Parathyroid adenoma (tissue), 2 donors: ENCODE measurements around the gene HASPIN.

Source experiments
- H2AFZ ChIP-seq: fragments of 300-600 bp; sonication (generic); one replicate; pipeline ENCODE4 v1.7.0; 2017; ENCODE audit warnings: antibody characterized with exemption, mild to moderate bottlenecking
- H3K27ac ChIP-seq: fragments of 300-600 bp; sonication (generic); one replicate; pipeline ENCODE4 v1.7.0; 2017
- H3K27me3 ChIP-seq: fragments of 300-600 bp; sonication (generic); one replicate; pipeline ENCODE4 v1.7.0; 2017; ENCODE audit warnings: low read length; ENCODE audit not compliant: control insufficient read depth, insufficient read depth
- H3K36me3 ChIP-seq: fragments of 300-600 bp; sonication (generic); one replicate; pipeline ENCODE4 v1.7.0; 2017; ENCODE audit warnings: low read length; ENCODE audit not compliant: control insufficient read depth, insufficient read depth
- H3K4me1 ChIP-seq: fragments of 300-600 bp; sonication (generic); one replicate; pipeline ENCODE4 v1.7.0; 2017; ENCODE audit warnings: control low read depth
- H3K4me2 ChIP-seq: fragments of 300-600 bp; sonication (generic); one replicate; pipeline ENCODE4 v1.7.0; 2017; ENCODE audit warnings: low read length
- H3K4me3 ChIP-seq: fragments of 300-600 bp; sonication (generic); one replicate; pipeline ENCODE4 v1.7.0; 2017; ENCODE audit warnings: low read depth, low read length
- H3K79me2 ChIP-seq: fragments of 300-600 bp; sonication (generic); one replicate; pipeline ENCODE4 v1.7.0; 2017; ENCODE audit warnings: control low read depth
- H3K9ac ChIP-seq: fragments of 300-600 bp; sonication (generic); one replicate; pipeline ENCODE4 v1.7.0; 2017; ENCODE audit warnings: mild to moderate bottlenecking
- H3K9me3 ChIP-seq: fragments of 300-600 bp; sonication (generic); one replicate; pipeline ENCODE4 v1.7.0; 2017; ENCODE audit warnings: low read length; ENCODE audit not compliant: control insufficient read depth
- CTCF ChIP-seq: fragments of 300-600 bp; sonication (generic); IDR thresholded peaks from one replicate; pipeline ENCODE4 v1.7.0; 2017; ENCODE audit warnings: antibody characterized with exemption, mild to moderate bottlenecking
- donor health status: primary hyperparathyroidism.

Gene HASPIN

GRCh38 chr17:3771140-3771539 lies 47.4 kb downstream of the HASPIN start:
- Histone ChIP-seq H3K4me1 (no peaks in the 10 kb centered on the region), H2AFZ (no peak overlapping the region), H3K36me3 (no peaks in the 10 kb centered on the region), H3K79me2 (no peaks in the 10 kb centered on the region), H3K9ac (no peak overlapping the region), H3K4me3 (no peak overlapping the region), H3K27ac (no peak overlapping the region), H3K4me2 (no peak overlapping the region), H3K27me3 (no peaks in the 10 kb centered on the region), H3K9me3 (no peaks in the 10 kb centered on the region)
- TF ChIP-seq CTCF = no peak

GRCh38 chr17:3772764-3773163 lies 49.1 kb downstream of the HASPIN start:
- Histone ChIP-seq H3K4me2 (no peak overlapping the region), H3K27ac (no peak overlapping the region), H3K79me2 (no peaks in the 10 kb centered on the region), H3K4me3 (no peak overlapping the region), H3K4me1 (no peaks in the 10 kb centered on the region), H3K36me3 (no peaks in the 10 kb centered on the region), H3K27me3 (no peaks in the 10 kb centered on the region), H3K9me3 (no peaks in the 10 kb centered on the region), H2AFZ (no peak overlapping the region), H3K9ac (no peak overlapping the region)
- no peak for TF ChIP-seq CTCF

GRCh38 chr17:3773511-3773910 lies 49.8 kb downstream of the HASPIN start:
- no peaks in the 10 kb centered on the region for H3K9me3 ChIP-seq
- H3K27me3 ChIP-seq = no peaks in the 10 kb centered on the region
- TF ChIP-seq CTCF = no peak
- H3K9ac ChIP-seq = no peak overlapping the region
- H3K4me1 ChIP-seq = no peaks in the 10 kb centered on the region
- no peak overlapping the region for H3K27ac ChIP-seq
- no peak overlapping the region for H2AFZ ChIP-seq
- H3K79me2 ChIP-seq = no peaks in the 10 kb centered on the region
- H3K4me2 ChIP-seq = no peak overlapping the region
- no peaks in the 10 kb centered on the region for H3K36me3 ChIP-seq
- H3K4me3 ChIP-seq = no peak overlapping the region

GRCh38 chr17:3773966-3774365 lies 50.3 kb downstream of the HASPIN start:
- TF ChIP-seq CTCF = no peak
- Histone ChIP-seq H3K9me3 (no peaks in the 10 kb centered on the region), H3K4me2 (no peak overlapping the region), H3K79me2 (no peaks in the 10 kb centered on the region), H3K36me3 (no peaks in the 10 kb centered on the region), H3K4me3 (no peak overlapping the region), H2AFZ (no peak overlapping the region), H3K27me3 (no peaks in the 10 kb centered on the region), H3K27ac (no peak overlapping the region), H3K4me1 (no peaks in the 10 kb centered on the region), H3K9ac (no peak overlapping the region)
